ENCODE results near the gene RNF152. TPM values are rescaled to one million over a fixed set of nuclear protein-coding genes. Genes with fewer than 3 reads are reported as not detected.
A peak's percentile ranks its signal among the peaks of the same experiment; 100 is the strongest.

The RNF152 gene
- polyA plus RNA-seq, 1 experiment = 6.5 TPM

DNA sequence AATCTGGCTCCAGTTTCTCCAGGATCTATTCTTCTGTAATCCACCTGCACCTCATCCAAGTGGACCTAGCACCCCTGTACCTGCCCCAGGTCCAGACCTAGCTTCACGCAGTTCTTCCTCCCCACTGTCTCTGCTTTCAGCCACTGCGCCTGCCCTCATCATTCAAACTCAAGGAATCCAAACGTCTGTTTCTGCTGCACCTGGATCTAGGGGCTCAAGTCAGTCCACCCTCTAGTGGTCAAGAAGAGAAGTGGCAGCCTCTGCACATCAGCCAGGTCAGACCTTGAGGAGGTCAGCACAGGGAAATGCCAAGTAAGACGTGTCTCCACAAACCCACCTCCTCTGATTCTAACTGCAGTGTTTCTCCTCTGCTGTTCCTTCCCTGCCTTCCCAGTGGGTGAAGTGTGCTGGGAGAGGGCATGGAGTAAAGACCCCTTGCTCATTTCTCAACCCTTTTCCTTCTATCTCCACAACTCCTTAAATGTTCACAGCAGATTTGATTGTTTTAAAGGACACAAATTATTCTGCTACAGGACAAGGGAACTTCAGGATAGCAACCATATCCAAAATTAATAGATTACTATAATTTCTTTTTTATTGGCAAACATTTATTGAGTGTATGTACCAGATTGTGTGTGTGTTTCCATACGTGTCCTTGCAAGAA lies 8.6 kb upstream of the RNF152 start:
- POLR2A ChIA-PET = interaction anchor here (0.6 kb wide), 1 partner anchor 227 kb away, joined by 3 read pairs; no protein-coding TSS in a partner anchor
- Histone ChIP-seq H3K4me3 (ENCODE audit: low read depth, low read length) (no peak overlapping the region), H3K27me3 (ENCODE audit: control insufficient read depth, insufficient read depth, low read length) (no peaks in the 10 kb centered on the region), H3K36me3 (ENCODE audit: control insufficient read depth, insufficient read depth, low read length) (no peaks in the 10 kb centered on the region)
- TF ChIP-seq, protein P1, sequence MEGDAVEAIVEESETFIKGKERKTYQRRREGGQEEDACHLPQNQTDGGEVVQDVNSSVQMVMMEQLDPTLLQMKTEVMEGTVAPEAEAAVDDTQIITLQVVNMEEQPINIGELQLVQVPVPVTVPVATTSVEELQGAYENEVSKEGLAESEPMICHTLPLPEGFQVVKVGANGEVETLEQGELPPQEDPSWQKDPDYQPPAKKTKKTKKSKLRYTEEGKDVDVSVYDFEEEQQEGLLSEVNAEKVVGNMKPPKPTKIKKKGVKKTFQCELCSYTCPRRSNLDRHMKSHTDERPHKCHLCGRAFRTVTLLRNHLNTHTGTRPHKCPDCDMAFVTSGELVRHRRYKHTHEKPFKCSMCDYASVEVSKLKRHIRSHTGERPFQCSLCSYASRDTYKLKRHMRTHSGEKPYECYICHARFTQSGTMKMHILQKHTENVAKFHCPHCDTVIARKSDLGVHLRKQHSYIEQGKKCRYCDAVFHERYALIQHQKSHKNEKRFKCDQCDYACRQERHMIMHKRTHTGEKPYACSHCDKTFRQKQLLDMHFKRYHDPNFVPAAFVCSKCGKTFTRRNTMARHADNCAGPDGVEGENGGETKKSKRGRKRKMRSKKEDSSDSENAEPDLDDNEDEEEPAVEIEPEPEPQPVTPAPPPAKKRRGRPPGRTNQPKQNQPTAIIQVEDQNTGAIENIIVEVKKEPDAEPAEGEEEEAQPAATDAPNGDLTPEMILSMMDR (IDR thresholded peaks at IDR 0.05; ENCODE audit: insufficient read depth, low read depth, low read length) = peak; percentile 98
- CTCF ChIA-PET = interaction anchor here (0.7 to 2.3 kb wide), 35 partner anchors 10 to 352 kb away, joined by 3 to 13 read pairs (median 4); no protein-coding TSS in a partner anchor
- no peak for DNase-seq (ENCODE audit: low read depth)

DNA sequence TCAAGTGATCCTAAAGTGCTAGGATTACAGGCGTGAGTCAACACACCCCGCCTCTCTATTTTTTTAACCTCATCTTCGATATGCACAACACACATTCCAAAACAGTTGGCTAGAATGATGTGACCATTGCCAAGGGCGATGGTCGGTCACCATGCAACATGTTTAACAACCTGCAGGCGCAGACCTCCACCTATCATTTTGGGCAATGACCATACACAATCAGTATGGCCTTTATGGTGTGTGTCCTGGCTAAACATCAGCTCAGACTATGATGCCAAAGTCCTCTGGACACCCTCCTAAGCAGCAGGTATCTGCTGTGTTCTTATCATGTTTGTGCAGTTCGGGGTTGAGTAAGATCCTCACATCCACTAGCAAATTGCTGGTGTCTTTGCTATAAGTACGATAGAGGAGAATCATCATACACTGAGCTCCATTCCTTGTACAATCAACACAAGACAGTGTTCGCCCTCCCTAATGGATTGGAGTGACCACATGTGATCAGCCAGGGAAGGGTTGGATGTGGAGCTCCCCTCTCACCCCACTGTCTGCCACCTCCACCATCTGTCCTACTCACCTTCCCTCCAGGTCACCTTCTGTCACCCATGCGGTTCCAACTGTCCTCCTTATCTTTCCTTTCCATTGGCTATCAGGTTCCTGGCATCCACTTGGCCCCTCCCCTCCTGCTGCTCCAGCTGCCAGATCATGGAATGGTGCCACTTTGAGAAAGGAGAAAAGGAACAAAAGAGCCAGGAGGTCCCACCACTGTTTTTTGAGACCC lies 7.9 kb upstream of the RNF152 start:
- POLR2A ChIA-PET = no interaction called here

DNA sequence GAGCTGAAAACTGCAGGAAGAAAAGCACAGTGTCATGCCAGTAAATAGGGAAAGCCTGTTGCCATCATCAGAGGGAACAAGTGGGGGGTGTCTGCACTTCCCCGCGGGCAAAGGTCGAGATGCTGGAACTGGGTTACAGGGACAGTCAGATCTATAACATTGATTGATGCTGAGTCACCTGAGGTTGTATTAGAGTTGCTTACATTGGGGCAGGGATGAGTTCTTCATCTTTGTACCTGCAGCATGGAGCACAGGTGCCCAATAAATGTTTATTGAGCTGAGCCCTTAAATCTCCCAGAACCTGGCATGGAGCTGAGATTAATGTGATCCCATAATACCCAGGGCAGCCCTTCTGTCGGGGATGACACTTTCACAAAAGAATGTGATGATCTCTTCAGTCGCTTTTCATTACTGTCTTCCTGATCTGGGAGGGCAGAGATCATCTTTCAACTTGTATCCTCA lies 5.9 kb upstream of the RNF152 start:
- H3K4me3 ChIP-seq (ENCODE audit: low read depth, low read length) = no peak overlapping the region
- ChIA-PET CTCF (no interaction called here), POLR2A (no interaction called here)
- no peak for DNase-seq (ENCODE audit: low read depth)
- TF ChIP-seq, protein P1 (IDR thresholded peaks at IDR 0.05; ENCODE audit: insufficient read depth, low read depth, low read length) = no peak
- H3K27me3 ChIP-seq (ENCODE audit: control insufficient read depth, insufficient read depth, low read length) = no peaks in the 10 kb centered on the region
- no peaks in the 10 kb centered on the region for H3K36me3 ChIP-seq (ENCODE audit: control insufficient read depth, insufficient read depth, low read length)

More for the DNA sequence above, 7.9 kb upstream of the RNF152 start:
- Histone ChIP-seq H3K36me3 (ENCODE audit: control insufficient read depth, insufficient read depth, low read length) (no peaks in the 10 kb centered on the region), H3K27me3 (ENCODE audit: control insufficient read depth, insufficient read depth, low read length) (no peaks in the 10 kb centered on the region), H3K4me3 (ENCODE audit: low read depth, low read length) (no peak overlapping the region)
- CTCF ChIA-PET = interaction anchor here (0.7 to 2.3 kb wide), 24 partner anchors 11 to 351 kb away, joined by 3 to 13 read pairs (median 4); no protein-coding TSS in a partner anchor
- TF ChIP-seq, protein P1 (IDR thresholded peaks at IDR 0.05; ENCODE audit: insufficient read depth, low read depth, low read length) = no peak
- DNase-seq (ENCODE audit: low read depth) = no peak

DNA sequence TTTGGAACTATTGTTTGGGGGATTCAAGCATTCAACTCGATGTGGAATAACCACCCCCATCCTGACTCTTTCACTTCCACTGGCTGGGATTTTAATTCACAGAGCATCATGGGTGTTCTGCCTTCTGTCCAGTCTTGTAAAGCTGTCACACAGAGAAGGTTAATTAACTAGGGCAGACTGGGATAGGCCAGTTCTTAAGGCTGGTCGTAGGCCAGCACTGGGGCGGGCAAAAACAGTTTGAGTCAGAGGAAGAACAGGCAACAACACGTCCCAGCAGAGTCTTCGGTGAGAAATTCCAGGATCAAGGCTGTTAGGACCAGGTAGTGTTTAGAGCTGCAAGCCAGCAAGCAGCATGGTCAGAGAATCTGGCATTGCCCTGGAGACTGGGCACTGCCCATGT lies 4.0 kb upstream of the RNF152 start:
- H3K27me3 ChIP-seq (ENCODE audit: control insufficient read depth, insufficient read depth, low read length) = no peaks in the 10 kb centered on the region
- ChIA-PET CTCF (interaction anchor here (0.9 to 1.3 kb wide), 4 partner anchors 8 to 262 kb away, joined by 3 read pairs; no protein-coding TSS in a partner anchor), POLR2A (no interaction called here)
- DNase-seq (ENCODE audit: low read depth) = no peak
- H3K4me3 ChIP-seq (ENCODE audit: low read depth, low read length) = no peak overlapping the region
- no peaks in the 10 kb centered on the region for H3K36me3 ChIP-seq (ENCODE audit: control insufficient read depth, insufficient read depth, low read length)
- TF ChIP-seq, protein P1 (IDR thresholded peaks at IDR 0.05; ENCODE audit: insufficient read depth, low read depth, low read length) = no peak

DNA sequence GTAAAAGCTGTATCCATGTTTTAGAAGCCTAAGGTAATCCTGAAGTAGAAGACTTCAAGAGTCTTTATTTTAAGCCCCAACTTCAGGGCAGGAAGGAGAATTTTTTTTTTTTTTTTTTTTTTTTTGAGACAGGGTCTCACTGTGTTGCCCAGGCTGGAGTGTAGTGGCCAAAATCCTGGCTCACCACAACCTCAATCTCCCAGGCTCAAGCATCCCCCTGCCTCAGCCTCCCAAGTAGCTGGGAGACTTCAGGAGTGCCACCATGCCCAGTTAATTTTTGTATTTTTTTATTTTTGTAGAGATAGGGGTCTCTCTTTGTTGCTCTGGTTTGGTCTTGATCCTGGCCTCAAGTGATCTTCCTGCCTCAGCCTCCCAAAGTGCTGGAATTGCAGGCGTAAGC lies 3.3 kb upstream of the RNF152 start:
- DNase-seq (ENCODE audit: low read depth) = no peak
- ChIA-PET POLR2A (no interaction called here), CTCF (interaction anchor here (0.9 to 1.4 kb wide), 5 partner anchors 9 to 344 kb away, joined by 3 to 5 read pairs (median 3); no protein-coding TSS in a partner anchor)
- H3K4me3 ChIP-seq (ENCODE audit: low read depth, low read length) = no peak overlapping the region
- H3K36me3 ChIP-seq (ENCODE audit: control insufficient read depth, insufficient read depth, low read length) = no peaks in the 10 kb centered on the region
- TF ChIP-seq, protein P1 (IDR thresholded peaks at IDR 0.05; ENCODE audit: insufficient read depth, low read depth, low read length) = no peak
- H3K27me3 ChIP-seq (ENCODE audit: control insufficient read depth, insufficient read depth, low read length) = no peaks in the 10 kb centered on the region
